CD8-positive, alpha-beta memory T cell (primary cell): Measurements from ENCODE around the gene DOHH. TPM values are rescaled to one million over a fixed set of nuclear protein-coding genes. Genes with fewer than 3 reads are reported as not detected.

Experiments used
- polyA plus RNA-seq: library from polyadenylated mRNA; unstranded; fragments of 300-500 nt; fragmentation: Illumina TruSeq; gene quantifications from one replicate; pipeline ENCODE4 v1.2.3, GENCODE V29; 2021
- total RNA-seq, 2 experiments: library from RNA; stranded (reverse); gene quantifications; one replicate each; pipeline ENCODE4 v1.2.3, GENCODE V29; 2021

DOHH gene
- total and polyA plus RNA-seq, 3 experiments from 2014 or later, result 14.0 to 21.4 (median 21.3) TPM

Other genes with a start within 250 kb of the DOHH start
- 10 to 100 TPM; 16.1 to 19.4 TPM for gene NFIC, start 134.1 kb downstream of the DOHH start, total RNA-seq
- 17.8 TPM for gene NFIC, start 134.1 kb downstream of the DOHH start, polyA plus RNA-seq
- gene SMIM24, start 20.1 kb downstream of the DOHH start, total RNA-seq, result not detected
- 0.66 TPM for gene SMIM24, start 20.1 kb downstream of the DOHH start, polyA plus RNA-seq
- gene SMIM44, start 17.2 kb downstream of the DOHH start, total RNA-seq, result not detected
- gene SMIM44, start 17.2 kb downstream of the DOHH start, polyA plus RNA-seq, result not detected
- gene FZR1, start 5.6 kb upstream of the DOHH start, total RNA-seq, result 10 to 100 TPM; 36.7 to 36.9 TPM
- 14.4 TPM for gene FZR1, start 5.6 kb upstream of the DOHH start, polyA plus RNA-seq
- 1 to 10 TPM; 1.0 to 1.2 TPM for gene TEKTIP1, start 38.5 kb upstream of the DOHH start, total RNA-seq
- 0.38 TPM for gene TEKTIP1, start 38.5 kb upstream of the DOHH start, polyA plus RNA-seq
- 100 to 1,000 TPM; 114 to 119 TPM for gene MFSD12, start 56.9 kb upstream of the DOHH start, total RNA-seq
- 48.9 TPM for gene MFSD12, start 56.9 kb upstream of the DOHH start, polyA plus RNA-seq
- gene HMG20B, start 72.3 kb upstream of the DOHH start, total RNA-seq, result 10 to 100 TPM; 44.0 to 50.6 TPM
- gene HMG20B, start 72.3 kb upstream of the DOHH start, polyA plus RNA-seq, result 54.2 TPM
- under 1 TPM; 0.33 to 0.46 TPM for gene GIPC3, start 84.8 kb upstream of the DOHH start, total RNA-seq
- gene GIPC3, start 84.8 kb upstream of the DOHH start, polyA plus RNA-seq, result 1.8 TPM
- 1 to 10 TPM; 1.5 to 2.4 TPM for gene TBXA2R, start 106.2 kb upstream of the DOHH start, total RNA-seq
- 7.6 TPM for gene TBXA2R, start 106.2 kb upstream of the DOHH start, polyA plus RNA-seq
- 10 to 100 TPM; 37.2 to 39.5 TPM for gene CACTIN, start 126.1 kb upstream of the DOHH start, total RNA-seq
- 16.8 TPM for gene CACTIN, start 126.1 kb upstream of the DOHH start, polyA plus RNA-seq
- gene PIP5K1C, start 199.8 kb upstream of the DOHH start, total RNA-seq, result 10 to 100 TPM; 26.9 to 27.6 TPM
- gene PIP5K1C, start 199.8 kb upstream of the DOHH start, polyA plus RNA-seq, result 16.0 TPM
- gene TJP3, start 207.7 kb upstream of the DOHH start, total RNA-seq, result 1 to 10 TPM; 1.5 to 1.7 TPM
- gene TJP3, start 207.7 kb upstream of the DOHH start, polyA plus RNA-seq, result 16.2 TPM